Natural killer cell (primary cell): Measurements from ENCODE around the gene IL3RA. TPM values are rescaled to one million over a fixed set of nuclear protein-coding genes. Genes with fewer than 3 reads are reported as not detected.
"Not testable (repeated sequence)": the region's sequence is repeated elsewhere in the genome, so short reads cannot be mapped to it uniquely, and the experiment has no call there.

ENCODE experiments used
- ATAC-seq, 3 donors: fragments of 150-1000 bp in 2 of 3; fragments of 200-7000 bp in 1 of 3; cut with Tn5 transposase; 1 replicate in 1 of 3; 2 replicates in 2 of 3; pipeline ENCODE4 v1.10.0; 2021; ENCODE audit warnings: mild to moderate bottlenecking in 2 of 3, moderate library complexity in 2 of 3
- DNase-seq, 2 donors: peaks; one replicate each; pipeline versions ENCODE4 v3.0.0 to v3.0.0-alpha.2; 2013 to 2021; ENCODE audit warnings: mixed read lengths in 1 of 2
- H3K27ac ChIP-seq: one replicate; pipeline ENCODE4 v1.5.1; 2013; ENCODE audit warnings: mild to moderate bottlenecking, low read length
- H3K27me3 ChIP-seq: one replicate; pipeline ENCODE4 v1.6.1; 2013; ENCODE audit warnings: low read length; ENCODE audit not compliant: control insufficient read depth, insufficient read depth
- H3K36me3 ChIP-seq: one replicate; pipeline ENCODE4 v1.6.1; 2013; ENCODE audit warnings: low read length; ENCODE audit not compliant: control insufficient read depth, insufficient read depth
- H3K4me1 ChIP-seq: one replicate; pipeline ENCODE4 v1.6.1; 2013; ENCODE audit warnings: low read length; ENCODE audit not compliant: control insufficient read depth, insufficient read depth
- H3K4me3 ChIP-seq: one replicate; pipeline ENCODE4 v1.5.1; 2013; ENCODE audit warnings: low read length
- H3K9me3 ChIP-seq: one replicate; pipeline ENCODE4 v1.6.1; 2013; ENCODE audit warnings: low read length; ENCODE audit not compliant: control insufficient read depth, insufficient read depth
- H3K27ac Mint-ChIP-seq, 2 donors: one replicate each; pipeline ENCODE4 v1.8.0; 2022; ENCODE audit warnings: mild to moderate bottlenecking in 2 of 2, mixed read lengths in 2 of 2, moderate library complexity in 1 of 2
- H3K27me3 Mint-ChIP-seq, 2 donors: one replicate each; pipeline ENCODE4 v1.8.0; 2022; ENCODE audit warnings: low read depth in 2 of 2, mixed read lengths in 2 of 2
- H3K36me3 Mint-ChIP-seq: one replicate; pipeline ENCODE4 v1.8.0; 2022; ENCODE audit warnings: mixed read lengths
- H3K4me1 Mint-ChIP-seq, 2 donors: one replicate each; pipeline ENCODE4 v1.8.0; 2022; ENCODE audit warnings: mixed read lengths in 2 of 2
- H3K4me3 Mint-ChIP-seq: one replicate; pipeline ENCODE4 v1.8.0; 2022; ENCODE audit warnings: mild to moderate bottlenecking, moderate library complexity, mixed read lengths
- H3K9me3 Mint-ChIP-seq, 2 donors: one replicate each; pipeline ENCODE4 v1.8.0; 2022; ENCODE audit warnings: mixed read lengths in 2 of 2
- WGBS: methylation state at CpG from one replicate; pipeline ENCODE4 v1.1.7; 2013; ENCODE audit warnings: missing lambda C conversion rate; ENCODE audit not compliant: insufficient coverage; 5-methylcytosine and 5-hydroxymethylcytosine counted together
- intact Hi-C: fragments of 100-400 bp; cut with micrococcal nuclease; formaldehyde crosslinking; loops from one replicate; pipeline ENCODE4 v1.14.2; 2022
- total RNA-seq, 4 donors: library from RNA; stranded (reverse); fragments of 120-200 nt in 1 of 4; gene quantifications; one replicate each; pipeline versions ENCODE4 v1.2.3 to v1.2.4, GENCODE V29; 2013 to 2022
- TF ChIP-seq, protein P1 (sequence below): fragments of 200-600 bp; IDR thresholded peaks from one replicate; pipeline ENCODE4 v1.8.0; 2022; ENCODE audit warnings: antibody characterized with exemption

The IL3RA gene
- total RNA-seq, 3 donors from 2014 or later (not counting 1 experiment from before 2014, with no cell fraction given), result 3.3 to 97.9 (median 4.4) TPM

DNA sequence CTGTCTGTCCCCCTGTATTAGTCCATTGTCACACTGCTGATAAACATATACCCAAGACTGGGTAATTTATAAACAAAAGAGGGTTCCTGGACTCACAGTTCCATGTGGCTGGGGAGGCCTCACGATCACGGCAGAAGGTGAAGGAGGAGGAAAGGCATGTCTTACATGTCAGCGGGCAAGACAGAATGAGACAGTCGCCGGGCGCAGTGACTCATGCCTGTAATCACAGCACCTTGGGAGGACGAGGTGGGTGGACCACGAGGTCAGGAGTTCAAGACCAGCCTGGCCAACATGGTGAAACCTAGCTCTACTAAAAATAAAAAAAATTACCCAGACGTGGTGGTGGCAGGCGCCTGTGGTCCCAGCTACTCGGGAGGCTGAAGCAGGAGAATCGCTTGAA lies 24.7 kb downstream of the IL3RA start:
- no peak for ATAC-seq
- DNase-seq, result no peak
- Mint-ChIP-seq H3K36me3 (no peaks in the 10 kb centered on the region), H3K9me3 (peaks cover 0 to 7% of the 10 kb centered on the region in 2 donors), H3K27ac (no peak overlapping the region), H3K4me1 (no peaks in the 10 kb centered on the region), H3K4me3 (no peak overlapping the region), H3K27me3 (no peaks in the 10 kb centered on the region)
- H3K27ac ChIP-seq, result no peak overlapping the region
- TF ChIP-seq, protein P1, sequence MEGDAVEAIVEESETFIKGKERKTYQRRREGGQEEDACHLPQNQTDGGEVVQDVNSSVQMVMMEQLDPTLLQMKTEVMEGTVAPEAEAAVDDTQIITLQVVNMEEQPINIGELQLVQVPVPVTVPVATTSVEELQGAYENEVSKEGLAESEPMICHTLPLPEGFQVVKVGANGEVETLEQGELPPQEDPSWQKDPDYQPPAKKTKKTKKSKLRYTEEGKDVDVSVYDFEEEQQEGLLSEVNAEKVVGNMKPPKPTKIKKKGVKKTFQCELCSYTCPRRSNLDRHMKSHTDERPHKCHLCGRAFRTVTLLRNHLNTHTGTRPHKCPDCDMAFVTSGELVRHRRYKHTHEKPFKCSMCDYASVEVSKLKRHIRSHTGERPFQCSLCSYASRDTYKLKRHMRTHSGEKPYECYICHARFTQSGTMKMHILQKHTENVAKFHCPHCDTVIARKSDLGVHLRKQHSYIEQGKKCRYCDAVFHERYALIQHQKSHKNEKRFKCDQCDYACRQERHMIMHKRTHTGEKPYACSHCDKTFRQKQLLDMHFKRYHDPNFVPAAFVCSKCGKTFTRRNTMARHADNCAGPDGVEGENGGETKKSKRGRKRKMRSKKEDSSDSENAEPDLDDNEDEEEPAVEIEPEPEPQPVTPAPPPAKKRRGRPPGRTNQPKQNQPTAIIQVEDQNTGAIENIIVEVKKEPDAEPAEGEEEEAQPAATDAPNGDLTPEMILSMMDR, result no peak
- no peaks in the 10 kb centered on the region for H3K27me3 ChIP-seq
- H3K36me3 ChIP-seq, result peaks cover 6% of the 10 kb centered on the region
- WGBS, result 87% methylated on average over 12 of the region's 12 CpGs
- intact Hi-C loops, result no loop called here
- H3K4me3 ChIP-seq, result no peak overlapping the region
- H3K9me3 ChIP-seq, result peaks cover 5% of the 10 kb centered on the region
- no peaks in the 10 kb centered on the region for H3K4me1 ChIP-seq

GRCh38 chrX:1361910-1362309 lies 25.3 kb downstream of the IL3RA start:
- Histone ChIP-seq H3K4me1 (no peaks in the 10 kb centered on the region), H3K36me3 (peaks cover 6% of the 10 kb centered on the region), H3K27ac (no peak overlapping the region), H3K9me3 (peaks cover 5% of the 10 kb centered on the region), H3K4me3 (no peak overlapping the region), H3K27me3 (no peaks in the 10 kb centered on the region)
- Mint-ChIP-seq H3K4me3 (no peak overlapping the region), H3K36me3 (no peaks in the 10 kb centered on the region), H3K9me3 (peaks cover 0 to 7% of the 10 kb centered on the region in 2 donors), H3K27ac (no peak overlapping the region), H3K4me1 (no peaks in the 10 kb centered on the region), H3K27me3 (no peaks in the 10 kb centered on the region)
- 91% methylated on average over 2 of the region's 2 CpGs for WGBS
- TF ChIP-seq, protein P1, result no peak
- intact Hi-C loops, result no loop called here
- ATAC-seq (no peak), DNase-seq (no peak)

DNA sequence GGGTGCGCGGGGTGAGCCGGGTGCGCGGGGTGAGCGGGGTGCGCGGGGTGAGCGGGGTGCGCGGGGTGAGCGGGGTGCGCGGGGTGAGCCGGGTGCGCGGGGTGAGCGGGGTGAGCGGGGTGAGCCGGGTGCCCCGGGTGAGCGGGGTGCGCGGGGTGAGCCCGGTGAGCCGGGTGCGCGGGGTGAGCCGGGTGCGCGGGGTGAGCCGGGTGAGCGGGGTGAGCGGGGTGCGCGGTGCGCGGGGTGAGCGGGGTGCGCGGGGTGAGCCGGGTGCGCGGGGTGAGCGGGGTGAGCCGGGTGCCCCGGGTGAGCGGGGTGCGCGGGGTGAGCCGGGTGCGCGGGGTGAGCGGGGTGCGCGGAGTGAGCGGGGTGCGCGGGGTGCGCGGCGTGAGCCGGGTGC lies 29.8 kb downstream of the IL3RA start:
- H3K36me3 Mint-ChIP-seq, H3K36me3 ChIP-seq, H3K27ac Mint-ChIP-seq, H3K9me3 ChIP-seq, H3K4me1 Mint-ChIP-seq, H3K9me3 Mint-ChIP-seq, H3K27me3 ChIP-seq, ATAC-seq, H3K4me3 ChIP-seq, intact Hi-C loops, H3K4me3 Mint-ChIP-seq, H3K4me1 ChIP-seq, H3K27me3 Mint-ChIP-seq, H3K27ac ChIP-seq, DNase-seq: not testable (repeated sequence)
- 100% methylated on average over 1 of the region's 63 CpGs for WGBS

GRCh38 chrX:1368385-1368698 lies 31.8 kb downstream of the IL3RA start:
- no peak overlapping the region for H3K27ac ChIP-seq
- H3K4me1 ChIP-seq, result no peaks in the 10 kb centered on the region
- H3K9me3 ChIP-seq, result no peaks in the 10 kb centered on the region
- peaks cover 2% of the 10 kb centered on the region for H3K36me3 ChIP-seq
- no peak for DNase-seq
- TF ChIP-seq, protein P1, result no peak
- intact Hi-C loops, result no loop called here
- no peaks in the 10 kb centered on the region for H3K27me3 ChIP-seq
- Mint-ChIP-seq H3K27me3 (no peaks in the 10 kb centered on the region), H3K4me3 (no peak overlapping the region), H3K36me3 (no peaks in the 10 kb centered on the region), H3K4me1 (no peaks in the 10 kb centered on the region), H3K27ac (no peak overlapping the region), H3K9me3 (no peaks in the 10 kb centered on the region)
- H3K4me3 ChIP-seq, result no peak overlapping the region
- 77% methylated on average over 4 of the region's 4 CpGs for WGBS
- no peak for ATAC-seq
